ENCODE results near the gene DEFB121.
"Not testable (repeated sequence)": the region's sequence is repeated elsewhere in the genome, so short reads cannot be mapped to it uniquely, and the experiment has no call there.

The DEFB121 gene

GRCh38 chr20:31364272-31364671, 41.7 kb downstream of the DEFB121 start:
- DNase-seq (ENCODE audit: extremely low read depth in 1 of 2, low read depth in 1 of 2), result not testable (repeated sequence)

GRCh38 chr20:31363295-31363694, 42.7 kb downstream of the DEFB121 start:
- DNase-seq (ENCODE audit: extremely low read depth in 1 of 2, low read depth in 1 of 2), result no peak

GRCh38 chr20:31355981-31356380, 50.0 kb downstream of the DEFB121 start:
- no peak for DNase-seq (ENCODE audit: extremely low read depth in 1 of 2, low read depth in 1 of 2)

All from stimulated activated CD8-positive, alpha-beta memory T cell treated with anti-CD3 and anti-CD28 coated beads, Interleukin-7, amount 100 ng/mL, for 48 hours (primary cell).